Activated naive CD4-positive, alpha-beta T cell (primary cell): ENCODE data around the gene ZGPAT.

Experiments
- DNase-seq, 4 experiments: peaks; one replicate each; lab custom pipeline; 2025; lab: John Stamatoyannopoulos, UW

Gene ZGPAT

GRCh38 chr20:63734111-63734945, 26.5 kb downstream of the ZGPAT start:
- no peak for DNase-seq

- no peak for DNase-seq
Observed at GRCh38 chr20:63734946-63735858, 27.4 kb downstream of the ZGPAT start.

GRCh38 chr20:63735859-63736718, 28.2 kb downstream of the ZGPAT start, which contains the start of gene LIME1:
Gene LIME1 (plus strand): TSS chr20:63736664. CDS start chr20:63737550, 886 bp downstream.
- DNase-seq = peak in 2 of 4 experiments; percentile 54 to 78

- DNase-seq = peak in 2 of 4 experiments; percentile 33 to 44
Observed at GRCh38 chr20:63736893-63737694, 29.3 kb downstream of the ZGPAT start.

- no peak for DNase-seq
Observed at GRCh38 chr20:63737695-63737944, 29.8 kb downstream of the ZGPAT start.

- DNase-seq = peak in 1 of 4 experiments; percentile 34
Observed at GRCh38 chr20:63737945-63738686, 30.3 kb downstream of the ZGPAT start.

- peak in 1 of 4 experiments; percentile 37 for DNase-seq
Observed at GRCh38 chr20:63738687-63739129, 30.9 kb downstream of the ZGPAT start.

GRCh38 chr20:63739130-63740069, 31.6 kb downstream of the ZGPAT start, which contains the start of gene SLC2A4RG:
Gene SLC2A4RG (plus strand): TSS chr20:63739776. CDS start chr20:63739913, 137 bp downstream.
- DNase-seq = peak in 1 of 4 experiments; percentile 63

GRCh38 chr20:63740070-63740626, 32.3 kb downstream of the ZGPAT start:
- DNase-seq = peak in 2 of 4 experiments; percentile 23 to 52

- DNase-seq = peak in 1 of 4 experiments; percentile 32
Observed at GRCh38 chr20:63740627-63741353, 33.0 kb downstream of the ZGPAT start.

GRCh38 chr20:63741354-63741675, 33.5 kb downstream of the ZGPAT start:
- DNase-seq = no peak

GRCh38 chr20:63741676-63742380, 34.0 kb downstream of the ZGPAT start:
- no peak for DNase-seq

GRCh38 chr20:63742381-63743024, 34.7 kb downstream of the ZGPAT start:
- DNase-seq = no peak

GRCh38 chr20:63743210-63743970, 35.6 kb downstream of the ZGPAT start:
- DNase-seq = no peak

- DNase-seq = no peak
Observed at GRCh38 chr20:63744158-63744557, 36.3 kb downstream of the ZGPAT start.
